Liver (tissue), 9 donors: Measurements from ENCODE around the gene MT1A. TPM values are rescaled to one million over a fixed set of nuclear protein-coding genes. Genes with fewer than 3 reads are reported as not detected.

Experiments
- DNase-seq: peaks from one replicate; pipeline ENCODE4 v3.0.0-alpha.2; 2017; ENCODE audit warnings: low spot score
- H3K27ac ChIP-seq, 2 donors: one replicate each; pipeline ENCODE4 v1.7.0; 2013; ENCODE audit warnings: inconsistent platforms in 2 of 2, low read length in 2 of 2, control low read depth in 1 of 2, low read depth in 1 of 2, mild to moderate bottlenecking in 1 of 2
- H3K27me3 ChIP-seq, 4 donors: one replicate each; pipeline versions ENCODE4 v1.6.1 to v1.7.0; 2013; ENCODE audit warnings: low read length in 3 of 4, inconsistent platforms in 1 of 4, mild to moderate bottlenecking in 1 of 4, moderate library complexity in 1 of 4; ENCODE audit not compliant: control insufficient read depth in 4 of 4, insufficient read depth in 4 of 4
- H3K36me3 ChIP-seq, 4 donors: one replicate each; pipeline versions ENCODE4 v1.6.1 to v1.7.0; 2013; ENCODE audit warnings: low read length in 3 of 4, mild to moderate bottlenecking in 3 of 4, low read depth in 1 of 4, moderate library complexity in 1 of 4; ENCODE audit not compliant: control insufficient read depth in 4 of 4, insufficient read depth in 3 of 4
- H3K4me1 ChIP-seq, 4 donors: one replicate each; pipeline versions ENCODE4 v1.6.1 to v1.7.0; 2013; ENCODE audit warnings: low read length in 3 of 4, mild to moderate bottlenecking in 3 of 4, moderate library complexity in 1 of 4; ENCODE audit not compliant: control insufficient read depth in 4 of 4, insufficient read depth in 4 of 4
- H3K4me3 ChIP-seq, 3 donors: one replicate each; pipeline versions ENCODE4 v1.6.1 to v1.7.0; 2013; ENCODE audit warnings: low read length in 3 of 3, control low read depth in 1 of 3, low read depth in 1 of 3, mild to moderate bottlenecking in 1 of 3
- H3K9ac ChIP-seq, 2 donors: one replicate each; pipeline ENCODE4 v1.7.0; 2013; ENCODE audit warnings: low read length in 2 of 2, mild to moderate bottlenecking in 2 of 2, moderate library complexity in 2 of 2, control low read depth in 1 of 2, low read depth in 1 of 2
- H3K9me3 ChIP-seq, 4 donors: one replicate each; pipeline versions ENCODE4 v1.6.1 to v1.7.0; 2013; ENCODE audit warnings: low read length in 3 of 4; ENCODE audit not compliant: control insufficient read depth in 4 of 4
- EGR1 ChIP-seq, 2 donors: IDR thresholded peaks; 2 replicates each; pipeline ENCODE4 v1.6.1; 2016 to 2018; ENCODE audit warnings: antibody characterized with exemption in 2 of 2, low read depth in 2 of 2
- FOXA1 ChIP-seq: IDR thresholded peaks from 2 replicates; pipeline ENCODE4 v1.6.1; 2016; ENCODE audit warnings: antibody characterized with exemption
- FOXA2 ChIP-seq: IDR thresholded peaks from 2 replicates; pipeline ENCODE4 v1.6.1; 2016; ENCODE audit warnings: antibody characterized with exemption
- GABPA ChIP-seq, 2 donors: IDR thresholded peaks in 1 of 2; conservative IDR thresholded peaks in 1 of 2; 2 replicates each; pipeline ENCODE4 v1.6.1; 2016; ENCODE audit warnings: antibody characterized with exemption in 2 of 2, mild to moderate bottlenecking in 1 of 2, moderate library complexity in 1 of 2
- HNF4A ChIP-seq, 2 donors: conservative IDR thresholded peaks; 2 replicates each; pipeline ENCODE4 v1.6.1; 2016; ENCODE audit warnings: antibody characterized with exemption in 2 of 2, mild to moderate bottlenecking in 2 of 2
- HNF4G ChIP-seq: IDR thresholded peaks from 2 replicates; pipeline ENCODE4 v1.6.1; 2016; ENCODE audit warnings: antibody characterized with exemption
- JUND ChIP-seq, 2 donors: IDR thresholded peaks; 2 replicates each; pipeline ENCODE4 v1.6.1; 2016; ENCODE audit warnings: antibody characterized with exemption in 2 of 2
- MAX ChIP-seq: IDR thresholded peaks from 2 replicates; pipeline ENCODE4 v1.6.1; 2016; ENCODE audit warnings: antibody characterized with exemption
- NR2F2 ChIP-seq: IDR thresholded peaks from 2 replicates; pipeline ENCODE4 v1.6.1; 2016; ENCODE audit warnings: antibody characterized with exemption
- RAD21 ChIP-seq, 2 donors: IDR thresholded peaks; 2 replicates each; pipeline ENCODE4 v1.6.1; 2016; ENCODE audit warnings: antibody characterized with exemption in 2 of 2, mild to moderate bottlenecking in 2 of 2
- RXRA ChIP-seq, 2 donors: IDR thresholded peaks; 2 replicates each; pipeline ENCODE4 v1.6.1; 2017 to 2018; ENCODE audit warnings: antibody characterized with exemption in 2 of 2, mild to moderate bottlenecking in 1 of 2
- SP1 ChIP-seq: IDR thresholded peaks from 2 replicates; pipeline ENCODE4 v1.6.1; 2018; ENCODE audit warnings: antibody characterized with exemption, mild to moderate bottlenecking
- TAF1 ChIP-seq: conservative IDR thresholded peaks from 2 replicates; pipeline ENCODE4 v1.6.1; 2016; ENCODE audit warnings: antibody characterized with exemption, mild to moderate bottlenecking
- YY1 ChIP-seq: IDR thresholded peaks from 2 replicates; pipeline ENCODE4 v1.6.1; 2016; ENCODE audit warnings: antibody characterized with exemption, mild to moderate bottlenecking
- WGBS: extraction: QIAGEN DNeasy Blood & Tissue Kit; methylation state at CpG from one replicate; pipeline ENCODE4 v1.1.7; 2013; 5-methylcytosine and 5-hydroxymethylcytosine counted together
- polyA plus RNA-seq, 2 donors: library from polyadenylated mRNA; stranded (reverse) in 1 of 2; unstranded in 1 of 2; fragments of 200-250 nt in 1 of 2; fragments of >200 nt in 1 of 2; fragmentation: Nextera tagmentation in 1 of 2; extraction: Ambion mirVana in 1 of 2; gene quantifications; one replicate each; pipeline versions ENCODE4 v1.2.1 to v1.2.3, GENCODE V29; 2013 to 2015
- total RNA-seq, 2 donors: library from RNA; depleted of rRNA; stranded (reverse); fragments of >200 nt; gene quantifications; one replicate each; pipeline ENCODE4 v1.2.3, GENCODE V29; 2014
- TF ChIP-seq, protein P1 (sequence below): IDR thresholded peaks from 2 replicates; pipeline ENCODE4 v1.6.1; 2016; ENCODE audit warnings: antibody characterized with exemption
- TF ChIP-seq, protein P2 (sequence below): IDR thresholded peaks from 2 replicates; pipeline ENCODE4 v1.6.1; 2016; ENCODE audit warnings: antibody characterized with exemption
- TF ChIP-seq, protein P3 (sequence below): IDR thresholded peaks from 2 replicates; pipeline ENCODE4 v1.6.1; 2016; ENCODE audit warnings: antibody characterized with exemption, mild to moderate bottlenecking
- donor health status: healthy.
- donor health status: healthy.
- donor health status: healthy.
- donor health status: healthy.
- donor health status: healthy.

MT1A gene
- total and polyA plus RNA-seq, 4 donors = 10.1 to 511 (median 74.6) TPM

DNA sequence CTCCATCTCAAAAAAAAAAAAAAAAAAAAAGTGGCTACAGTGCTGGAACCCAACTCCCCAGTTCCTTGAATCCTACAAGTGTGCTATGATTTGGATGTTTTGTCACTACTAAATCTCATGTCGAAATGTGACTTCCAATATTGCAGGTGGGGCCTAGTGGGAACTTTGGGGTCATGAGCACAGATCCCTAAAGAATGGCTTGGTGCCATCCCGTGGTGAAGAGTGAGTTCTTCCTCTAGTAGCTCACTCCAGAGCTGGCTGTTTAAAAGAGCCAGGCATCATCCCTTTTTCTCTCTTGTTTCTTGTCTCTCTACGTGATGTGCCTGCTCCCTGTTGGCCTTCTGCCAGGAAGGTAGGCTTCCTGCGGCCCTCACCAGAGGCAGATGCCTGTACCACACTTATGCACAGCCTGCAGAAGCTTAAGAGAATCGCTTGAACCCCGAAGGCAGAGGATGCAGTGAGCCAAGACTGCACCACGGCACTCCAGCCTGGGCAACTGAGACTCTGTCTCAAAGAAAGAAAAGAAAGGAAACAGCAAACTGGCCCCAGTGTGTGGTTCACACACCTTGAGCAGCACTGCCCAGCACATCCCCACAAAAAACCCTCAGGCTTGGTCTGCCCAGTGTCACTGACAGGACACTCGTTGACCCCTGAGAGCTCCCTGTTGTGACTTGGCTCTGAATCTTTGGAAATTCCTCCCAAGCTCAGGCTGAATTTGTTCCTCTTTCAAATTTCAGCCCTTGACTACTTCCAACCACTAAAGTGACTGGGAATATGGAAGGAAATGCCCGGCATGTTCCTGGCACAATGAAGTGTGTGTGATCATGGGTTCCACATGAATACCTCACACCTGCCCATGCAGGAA is 9.7 kb upstream of the MT1A start (continued):
- TF ChIP-seq YY1 (no peak), RAD21 (IDR thresholded peaks at IDR 0.05) (no peak), GABPA (IDR thresholded peaks at IDR 0.05 in 1 of 2, conservative IDR thresholded peaks at IDR 0.05 in 1 of 2) (no peak)

DNA sequence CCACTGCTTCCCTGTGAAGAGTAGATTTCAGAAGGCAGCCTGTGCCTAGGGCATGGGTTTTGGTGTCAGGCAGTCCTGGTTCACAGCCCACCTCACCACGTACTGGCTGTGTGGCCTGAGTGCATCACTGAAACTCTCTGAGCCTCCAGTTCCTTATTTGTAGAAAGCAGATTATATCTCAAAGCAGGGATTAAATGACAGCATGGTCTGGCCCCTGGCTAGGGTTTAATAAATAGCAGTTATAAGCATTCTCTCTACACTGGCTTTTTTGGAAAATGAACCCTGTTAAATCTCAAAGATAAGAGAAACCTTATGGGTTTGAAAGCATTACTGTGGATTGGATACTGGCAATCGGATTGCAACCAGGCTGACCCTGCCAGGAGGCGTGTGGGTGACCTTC is 8.9 kb upstream of the MT1A start:
- 85% methylated on average over 3 of the region's 3 CpGs for WGBS
- TF ChIP-seq, protein P1, sequence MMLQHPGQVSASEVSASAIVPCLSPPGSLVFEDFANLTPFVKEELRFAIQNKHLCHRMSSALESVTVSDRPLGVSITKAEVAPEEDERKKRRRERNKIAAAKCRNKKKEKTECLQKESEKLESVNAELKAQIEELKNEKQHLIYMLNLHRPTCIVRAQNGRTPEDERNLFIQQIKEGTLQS = no peak
- TF ChIP-seq RAD21 (IDR thresholded peaks at IDR 0.05) (no peak), FOXA1 (no peak), JUND (IDR thresholded peaks at IDR 0.05) (no peak), HNF4A (conservative IDR thresholded peaks at IDR 0.05) (no peak), GABPA (IDR thresholded peaks at IDR 0.05 in 1 of 2, conservative IDR thresholded peaks at IDR 0.05 in 1 of 2) (no peak)
- H3K27ac ChIP-seq = peak overlapping the region; percentile 52 to 83
- no peaks in the 10 kb centered on the region for H3K27me3 ChIP-seq
- no peaks in the 10 kb centered on the region for H3K9me3 ChIP-seq
- no peak for DNase-seq
- H3K4me3 ChIP-seq = no peak overlapping the region
- H3K9ac ChIP-seq = no peak overlapping the region
- peaks cover 0 to 3% (median 0%) of the 10 kb centered on the region in 4 donors for H3K36me3 ChIP-seq
- peaks cover 0 to 24% (median 7%) of the 10 kb centered on the region in 4 donors for H3K4me1 ChIP-seq

DNA sequence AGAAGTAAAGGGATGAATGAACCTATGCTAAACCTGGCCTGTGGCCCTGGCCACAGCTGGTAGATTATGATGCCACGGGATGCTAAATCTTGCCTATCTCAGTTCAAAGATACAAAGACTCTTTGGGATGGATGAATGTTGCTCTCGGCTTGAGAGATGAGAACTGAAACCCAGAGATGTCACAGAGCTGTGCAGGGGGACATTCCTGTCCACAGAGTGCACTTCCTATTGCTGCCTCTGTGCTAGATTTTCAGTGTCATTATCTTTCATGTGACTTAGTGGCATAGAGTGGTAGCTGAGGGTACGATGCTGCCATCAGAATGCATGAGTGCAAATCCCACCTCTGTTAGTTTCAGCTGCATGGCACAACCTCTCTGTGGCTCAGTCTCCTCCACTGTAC is 8.3 kb upstream of the MT1A start:
- WGBS = 80% methylated on average over 3 of the region's 3 CpGs
- Histone ChIP-seq H3K9me3 (no peaks in the 10 kb centered on the region), H3K27ac (peak overlapping the region; percentile 26 to 83), H3K9ac (no peak overlapping the region), H3K27me3 (no peaks in the 10 kb centered on the region), H3K36me3 (peaks cover 0 to 3% (median 0%) of the 10 kb centered on the region in 4 donors), H3K4me3 (no peak overlapping the region), H3K4me1 (peaks cover 0 to 24% (median 7%) of the 10 kb centered on the region in 4 donors)
- no peak for DNase-seq
- TF ChIP-seq HNF4A (conservative IDR thresholded peaks at IDR 0.05) (no peak), JUND (IDR thresholded peaks at IDR 0.05) (no peak), NR2F2 (no peak), MAX (no peak), RXRA (IDR thresholded peaks at IDR 0.05) (no peak), FOXA2 (no peak), HNF4G (no peak), RAD21 (IDR thresholded peaks at IDR 0.05) (no peak), GABPA (IDR thresholded peaks at IDR 0.05 in 1 of 2, conservative IDR thresholded peaks at IDR 0.05 in 1 of 2) (no peak), TAF1 (no peak), EGR1 (IDR thresholded peaks at IDR 0.05; ENCODE audit: low read depth in 2 of 2) (no peak), SP1 (no peak), FOXA1 (no peak)
- TF ChIP-seq, protein P2, sequence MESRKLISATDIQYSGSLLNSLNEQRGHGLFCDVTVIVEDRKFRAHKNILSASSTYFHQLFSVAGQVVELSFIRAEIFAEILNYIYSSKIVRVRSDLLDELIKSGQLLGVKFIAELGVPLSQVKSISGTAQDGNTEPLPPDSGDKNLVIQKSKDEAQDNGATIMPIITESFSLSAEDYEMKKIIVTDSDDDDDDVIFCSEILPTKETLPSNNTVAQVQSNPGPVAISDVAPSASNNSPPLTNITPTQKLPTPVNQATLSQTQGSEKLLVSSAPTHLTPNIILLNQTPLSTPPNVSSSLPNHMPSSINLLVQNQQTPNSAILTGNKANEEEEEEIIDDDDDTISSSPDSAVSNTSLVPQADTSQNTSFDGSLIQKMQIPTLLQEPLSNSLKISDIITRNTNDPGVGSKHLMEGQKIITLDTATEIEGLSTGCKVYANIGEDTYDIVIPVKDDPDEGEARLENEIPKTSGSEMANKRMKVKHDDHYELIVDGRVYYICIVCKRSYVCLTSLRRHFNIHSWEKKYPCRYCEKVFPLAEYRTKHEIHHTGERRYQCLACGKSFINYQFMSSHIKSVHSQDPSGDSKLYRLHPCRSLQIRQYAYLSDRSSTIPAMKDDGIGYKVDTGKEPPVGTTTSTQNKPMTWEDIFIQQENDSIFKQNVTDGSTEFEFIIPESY = no peak
- TF ChIP-seq, protein P3, sequence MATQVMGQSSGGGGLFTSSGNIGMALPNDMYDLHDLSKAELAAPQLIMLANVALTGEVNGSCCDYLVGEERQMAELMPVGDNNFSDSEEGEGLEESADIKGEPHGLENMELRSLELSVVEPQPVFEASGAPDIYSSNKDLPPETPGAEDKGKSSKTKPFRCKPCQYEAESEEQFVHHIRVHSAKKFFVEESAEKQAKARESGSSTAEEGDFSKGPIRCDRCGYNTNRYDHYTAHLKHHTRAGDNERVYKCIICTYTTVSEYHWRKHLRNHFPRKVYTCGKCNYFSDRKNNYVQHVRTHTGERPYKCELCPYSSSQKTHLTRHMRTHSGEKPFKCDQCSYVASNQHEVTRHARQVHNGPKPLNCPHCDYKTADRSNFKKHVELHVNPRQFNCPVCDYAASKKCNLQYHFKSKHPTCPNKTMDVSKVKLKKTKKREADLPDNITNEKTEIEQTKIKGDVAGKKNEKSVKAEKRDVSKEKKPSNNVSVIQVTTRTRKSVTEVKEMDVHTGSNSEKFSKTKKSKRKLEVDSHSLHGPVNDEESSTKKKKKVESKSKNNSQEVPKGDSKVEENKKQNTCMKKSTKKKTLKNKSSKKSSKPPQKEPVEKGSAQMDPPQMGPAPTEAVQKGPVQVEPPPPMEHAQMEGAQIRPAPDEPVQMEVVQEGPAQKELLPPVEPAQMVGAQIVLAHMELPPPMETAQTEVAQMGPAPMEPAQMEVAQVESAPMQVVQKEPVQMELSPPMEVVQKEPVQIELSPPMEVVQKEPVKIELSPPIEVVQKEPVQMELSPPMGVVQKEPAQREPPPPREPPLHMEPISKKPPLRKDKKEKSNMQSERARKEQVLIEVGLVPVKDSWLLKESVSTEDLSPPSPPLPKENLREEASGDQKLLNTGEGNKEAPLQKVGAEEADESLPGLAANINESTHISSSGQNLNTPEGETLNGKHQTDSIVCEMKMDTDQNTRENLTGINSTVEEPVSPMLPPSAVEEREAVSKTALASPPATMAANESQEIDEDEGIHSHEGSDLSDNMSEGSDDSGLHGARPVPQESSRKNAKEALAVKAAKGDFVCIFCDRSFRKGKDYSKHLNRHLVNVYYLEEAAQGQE = no peak
